T-helper 2 cell treated with Interferon-gamma antibody and Interleukin-4, amounts not matched to agents 5 μg/mL and 100 μg/mL, for 36 hours (primary cell): ENCODE measurements around the gene MINAR1.

Experiments used
- DNase-seq: peaks from one replicate; pipeline ENCODE4 v3.0.0; 2021; ENCODE audit warnings: low spot score
- H3K27ac Mint-ChIP-seq: one replicate; pipeline ENCODE4 v1.8.0; 2021; ENCODE audit warnings: mild to moderate bottlenecking, mixed read lengths
- H3K27me3 Mint-ChIP-seq: one replicate; pipeline ENCODE4 v1.8.0; 2021; ENCODE audit warnings: low read depth, mixed read lengths
- H3K36me3 Mint-ChIP-seq: one replicate; pipeline ENCODE4 v1.8.0; 2021; ENCODE audit warnings: low read depth, mixed read lengths
- H3K4me1 Mint-ChIP-seq: one replicate; pipeline ENCODE4 v1.8.0; 2021; ENCODE audit warnings: low read depth, mixed read lengths
- H3K4me3 Mint-ChIP-seq: one replicate; pipeline ENCODE4 v1.8.0; 2022; ENCODE audit warnings: mild to moderate bottlenecking, moderate library complexity, mixed read lengths
- H3K9me3 Mint-ChIP-seq: one replicate; pipeline ENCODE4 v1.8.0; 2021; ENCODE audit warnings: mixed read lengths

Gene MINAR1

DNA sequence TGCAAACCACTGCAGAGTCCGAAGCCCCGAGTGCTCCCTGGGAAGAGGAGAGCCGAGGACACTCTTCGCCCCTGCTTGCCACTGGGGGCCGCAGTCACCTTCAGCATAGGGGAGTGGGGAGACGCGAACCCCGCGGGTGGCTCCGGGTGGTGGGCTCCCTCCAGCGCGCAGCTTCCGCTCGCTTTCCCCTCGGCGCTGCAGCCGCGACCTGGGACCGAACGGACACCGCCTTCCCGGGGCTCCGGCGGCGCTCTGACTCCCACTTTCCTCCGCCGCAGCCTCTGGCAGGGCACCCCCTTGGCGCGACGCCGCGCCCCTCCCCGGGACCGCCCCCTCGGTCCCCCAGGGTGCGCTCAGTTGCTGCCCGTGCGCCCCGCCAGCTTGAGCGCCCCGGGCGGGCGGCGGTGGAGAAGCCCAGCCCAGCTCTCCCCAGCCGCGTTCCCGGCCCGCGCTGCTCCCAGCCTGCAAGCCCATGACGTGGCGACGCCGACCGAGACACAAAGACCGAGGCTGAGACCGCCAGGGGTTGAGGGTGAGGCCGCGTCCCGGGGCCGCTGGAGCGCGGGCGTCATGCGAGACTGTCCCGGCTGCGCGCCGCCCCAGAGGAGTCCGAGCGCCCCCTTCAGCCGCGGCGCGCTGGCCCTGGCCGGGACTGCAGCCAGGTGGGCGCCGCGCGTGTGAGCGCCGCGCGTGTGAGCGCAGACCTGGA is at the start of gene MINAR1:
MINAR1 (plus strand) TSS at position 701 of the 709 bp plus-strand sequence. CDS start 23,812 bp downstream, outside the sequence.
- no peaks in the 10 kb centered on the region for H3K9me3 Mint-ChIP-seq
- H3K27ac Mint-ChIP-seq = no peak within 1 kb of the TSS
- H3K27me3 Mint-ChIP-seq = peaks cover 65% of the 10 kb centered on the region
- H3K36me3 Mint-ChIP-seq = no peaks in the 10 kb centered on the region
- DNase-seq = no peak
- H3K4me1 Mint-ChIP-seq = peaks cover 4% of the 10 kb centered on the region
- peak within 1 kb of the TSS; percentile 39 for H3K4me3 Mint-ChIP-seq

- Mint-ChIP-seq H3K4me1 (no peaks in the 10 kb centered on the region), H3K27me3 (no peaks in the 10 kb centered on the region), H3K9me3 (no peaks in the 10 kb centered on the region), H3K27ac (no peak overlapping the region), H3K36me3 (no peaks in the 10 kb centered on the region), H3K4me3 (no peak overlapping the region)
- no peak for DNase-seq
These were observed 37.9 kb upstream of the MINAR1 start for GRCh38 chr15:79394231-79394630.

DNA sequence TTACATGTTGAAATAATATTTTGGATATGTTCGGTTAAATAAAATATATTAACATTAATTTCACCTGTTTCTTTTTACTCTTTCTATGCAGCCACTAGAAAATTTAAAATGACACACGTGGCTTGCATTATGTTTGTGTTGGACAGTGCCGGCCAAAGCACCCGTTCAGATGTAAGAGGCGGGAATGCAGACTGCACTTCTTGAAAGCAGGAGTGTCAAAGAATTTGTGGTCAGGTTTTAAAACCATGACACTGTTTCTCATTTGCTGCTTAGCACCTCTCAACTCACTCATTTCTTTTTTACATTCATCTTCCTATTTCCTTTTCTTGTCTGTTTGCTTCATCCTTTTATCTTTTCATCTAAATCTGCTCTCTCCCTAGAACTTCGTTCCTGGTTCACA is 35.3 kb upstream of the MINAR1 start:
- Mint-ChIP-seq H3K4me3 (no peak overlapping the region), H3K4me1 (no peaks in the 10 kb centered on the region), H3K36me3 (no peaks in the 10 kb centered on the region), H3K9me3 (no peaks in the 10 kb centered on the region), H3K27me3 (no peaks in the 10 kb centered on the region), H3K27ac (no peak overlapping the region)
- DNase-seq = no peak

DNA sequence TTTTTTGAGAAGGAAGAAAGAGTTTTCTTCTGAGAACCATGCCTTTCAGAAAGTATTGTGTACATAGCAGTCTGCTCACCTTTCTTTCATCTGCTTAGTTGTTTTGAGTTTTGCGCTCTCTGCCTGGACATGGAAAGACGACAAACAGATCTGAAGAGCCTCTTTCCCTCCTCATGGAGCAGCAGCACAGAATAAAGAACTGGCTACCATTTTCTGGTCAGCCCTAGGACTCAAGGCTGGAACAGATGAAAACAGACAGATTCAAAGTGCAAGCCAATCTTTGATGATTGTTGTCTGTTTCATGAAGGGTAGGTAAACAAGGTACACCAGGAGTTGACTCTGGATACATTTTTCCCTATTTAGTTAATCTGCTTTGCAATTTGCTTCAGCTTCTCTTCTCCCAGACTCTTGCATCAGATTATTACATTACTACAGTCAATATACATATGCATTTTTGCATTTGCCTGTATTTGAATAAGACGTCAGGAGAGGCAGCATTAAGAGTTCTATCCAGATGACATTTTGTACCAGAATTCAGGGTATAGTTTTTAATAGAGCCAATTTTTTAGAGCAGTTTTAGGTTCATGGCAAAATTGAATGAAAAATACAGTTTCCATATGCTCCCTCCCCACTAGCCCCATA is 34.7 kb upstream of the MINAR1 start:
- DNase-seq = no peak
- no peaks in the 10 kb centered on the region for H3K4me1 Mint-ChIP-seq
- H3K27ac Mint-ChIP-seq = no peak overlapping the region
- H3K4me3 Mint-ChIP-seq = no peak overlapping the region
- no peaks in the 10 kb centered on the region for H3K36me3 Mint-ChIP-seq
- H3K9me3 Mint-ChIP-seq = no peaks in the 10 kb centered on the region
- no peaks in the 10 kb centered on the region for H3K27me3 Mint-ChIP-seq

DNA sequence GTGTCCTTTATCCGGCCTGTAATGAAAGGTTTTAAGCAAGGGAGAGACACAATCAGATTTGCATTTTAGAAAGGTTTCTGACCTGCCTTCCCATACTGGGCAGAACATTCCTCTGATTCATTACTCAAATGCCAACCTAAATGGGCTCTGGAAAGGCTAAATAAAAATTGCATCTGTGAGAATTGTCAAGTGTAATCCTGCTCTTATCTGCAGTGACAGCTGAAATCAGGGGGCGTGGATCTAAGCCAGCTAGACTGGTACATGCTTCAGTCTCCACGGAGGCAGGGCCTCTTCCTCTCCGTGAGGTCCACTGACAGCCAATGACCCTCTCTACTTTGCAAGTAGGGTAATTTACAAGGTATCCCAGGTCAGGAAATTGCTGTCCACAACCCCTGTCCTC is 32.5 kb upstream of the MINAR1 start:
- Mint-ChIP-seq H3K4me1 (no peaks in the 10 kb centered on the region), H3K36me3 (no peaks in the 10 kb centered on the region), H3K9me3 (no peaks in the 10 kb centered on the region), H3K27me3 (no peaks in the 10 kb centered on the region), H3K4me3 (no peak overlapping the region), H3K27ac (no peak overlapping the region)
- DNase-seq = no peak

DNA sequence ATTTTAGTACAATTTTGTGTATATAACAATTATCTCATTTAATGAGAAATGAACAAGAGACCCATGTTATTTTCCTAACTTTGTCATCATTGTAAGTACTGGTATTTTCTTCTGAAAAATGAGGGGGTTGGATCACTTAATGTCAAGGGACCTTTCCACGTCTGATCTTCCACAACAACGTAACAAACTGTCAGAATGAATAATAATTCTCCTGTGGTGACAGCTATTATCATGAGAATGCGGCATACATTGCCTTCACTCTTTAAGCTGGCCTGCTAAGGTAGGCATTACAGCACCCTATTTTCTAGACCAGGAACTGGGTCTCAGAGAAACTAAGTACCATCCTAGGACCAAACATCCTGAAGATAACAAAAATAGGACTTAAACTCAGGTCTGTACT is 31.5 kb upstream of the MINAR1 start:
- no peaks in the 10 kb centered on the region for H3K9me3 Mint-ChIP-seq
- H3K27me3 Mint-ChIP-seq = no peaks in the 10 kb centered on the region
- no peaks in the 10 kb centered on the region for H3K36me3 Mint-ChIP-seq
- no peak for DNase-seq
- no peaks in the 10 kb centered on the region for H3K4me1 Mint-ChIP-seq
- no peak overlapping the region for H3K27ac Mint-ChIP-seq
- H3K4me3 Mint-ChIP-seq = no peak overlapping the region

DNA sequence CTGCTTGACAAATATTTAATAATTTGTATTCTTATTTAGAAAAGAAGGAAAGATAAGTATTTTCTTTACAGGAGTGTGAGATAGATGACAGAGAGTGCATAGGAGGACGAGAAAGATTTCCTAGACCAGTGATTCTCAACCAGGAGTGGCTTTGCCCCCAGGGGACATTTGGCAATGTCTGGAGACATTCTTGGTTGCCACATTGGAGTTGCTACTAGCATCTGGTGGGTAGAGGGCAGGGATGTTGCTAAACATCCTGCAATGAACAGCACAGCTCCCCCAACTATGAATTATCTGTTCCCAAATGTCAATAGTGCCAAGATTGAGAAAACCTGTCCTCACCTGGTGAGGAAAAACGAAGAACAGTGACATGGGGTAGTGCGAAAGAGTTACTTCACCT is 30.8 kb upstream of the MINAR1 start:
- Mint-ChIP-seq H3K9me3 (no peaks in the 10 kb centered on the region), H3K4me1 (no peaks in the 10 kb centered on the region), H3K36me3 (no peaks in the 10 kb centered on the region), H3K4me3 (no peak overlapping the region), H3K27ac (no peak overlapping the region), H3K27me3 (no peaks in the 10 kb centered on the region)
- no peak for DNase-seq

- H3K4me3 Mint-ChIP-seq = no peak overlapping the region
- no peaks in the 10 kb centered on the region for H3K9me3 Mint-ChIP-seq
- H3K36me3 Mint-ChIP-seq = no peaks in the 10 kb centered on the region
- no peaks in the 10 kb centered on the region for H3K4me1 Mint-ChIP-seq
- H3K27me3 Mint-ChIP-seq = no peaks in the 10 kb centered on the region
- no peak for DNase-seq
- no peak overlapping the region for H3K27ac Mint-ChIP-seq
These were observed 30.0 kb upstream of the MINAR1 start for GRCh38 chr15:79402136-79402535.

- H3K27ac Mint-ChIP-seq = no peak overlapping the region
- no peaks in the 10 kb centered on the region for H3K27me3 Mint-ChIP-seq
- DNase-seq = no peak
- no peaks in the 10 kb centered on the region for H3K9me3 Mint-ChIP-seq
- H3K36me3 Mint-ChIP-seq = no peaks in the 10 kb centered on the region
- H3K4me3 Mint-ChIP-seq = no peak overlapping the region
- H3K4me1 Mint-ChIP-seq = no peaks in the 10 kb centered on the region
These were observed 28.6 kb upstream of the MINAR1 start for GRCh38 chr15:79403501-79403900.

GRCh38 chr15:79406210-79406609 is 25.9 kb upstream of the MINAR1 start:
- Mint-ChIP-seq H3K4me1 (no peaks in the 10 kb centered on the region), H3K36me3 (no peaks in the 10 kb centered on the region), H3K27ac (no peak overlapping the region), H3K4me3 (no peak overlapping the region), H3K27me3 (no peaks in the 10 kb centered on the region), H3K9me3 (no peaks in the 10 kb centered on the region)
- DNase-seq = no peak

- peaks cover 2% of the 10 kb centered on the region for H3K36me3 Mint-ChIP-seq
- no peaks in the 10 kb centered on the region for H3K27me3 Mint-ChIP-seq
- no peaks in the 10 kb centered on the region for H3K4me1 Mint-ChIP-seq
- H3K27ac Mint-ChIP-seq = no peak overlapping the region
- H3K4me3 Mint-ChIP-seq = no peak overlapping the region
- H3K9me3 Mint-ChIP-seq = no peaks in the 10 kb centered on the region
- no peak for DNase-seq
These were observed 24.1 kb upstream of the MINAR1 start for GRCh38 chr15:79408041-79408440.

DNA sequence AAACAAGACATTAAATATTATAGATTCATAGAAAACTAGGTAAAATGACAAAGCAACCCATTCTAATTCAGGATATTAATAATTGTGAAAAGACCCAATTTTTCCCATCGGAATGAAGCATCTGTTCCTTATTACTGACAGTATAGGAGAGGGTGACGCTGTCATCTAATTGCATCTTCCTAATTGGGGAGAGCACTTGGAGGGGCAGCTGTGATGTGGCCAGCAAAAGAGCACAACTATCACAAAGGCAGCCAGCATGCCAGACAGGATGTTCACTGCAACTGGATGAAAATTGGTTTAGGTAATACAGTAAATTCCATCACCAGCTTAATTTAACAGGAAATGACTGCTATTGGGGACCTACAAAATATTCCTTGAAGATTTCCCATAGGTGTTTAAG is 21.9 kb upstream of the MINAR1 start:
- no peak for DNase-seq
- no peaks in the 10 kb centered on the region for H3K9me3 Mint-ChIP-seq
- H3K27me3 Mint-ChIP-seq = no peaks in the 10 kb centered on the region
- H3K27ac Mint-ChIP-seq = no peak overlapping the region
- no peaks in the 10 kb centered on the region for H3K4me1 Mint-ChIP-seq
- H3K36me3 Mint-ChIP-seq = peaks cover 2% of the 10 kb centered on the region
- H3K4me3 Mint-ChIP-seq = no peak overlapping the region

- H3K4me3 Mint-ChIP-seq = no peak overlapping the region
- H3K36me3 Mint-ChIP-seq = peaks cover 2% of the 10 kb centered on the region
- H3K27me3 Mint-ChIP-seq = no peaks in the 10 kb centered on the region
- DNase-seq = no peak
- H3K27ac Mint-ChIP-seq = no peak overlapping the region
- H3K9me3 Mint-ChIP-seq = no peaks in the 10 kb centered on the region
- no peaks in the 10 kb centered on the region for H3K4me1 Mint-ChIP-seq
These were observed 20.1 kb upstream of the MINAR1 start for GRCh38 chr15:79412010-79412409.

- Mint-ChIP-seq H3K4me1 (no peaks in the 10 kb centered on the region), H3K27ac (no peak overlapping the region), H3K36me3 (peaks cover 2% of the 10 kb centered on the region), H3K4me3 (no peak overlapping the region), H3K27me3 (no peaks in the 10 kb centered on the region), H3K9me3 (no peaks in the 10 kb centered on the region)
- DNase-seq = no peak
These were observed 19.7 kb upstream of the MINAR1 start for GRCh38 chr15:79412429-79412828.

- H3K4me3 Mint-ChIP-seq = no peak overlapping the region
These were observed 15.3 kb upstream of the MINAR1 start for GRCh38 chr15:79416876-79417275.

More at GRCh38 chr15:79416876-79417275, 15.3 kb upstream of the MINAR1 start:
- H3K36me3 Mint-ChIP-seq = peaks cover 2% of the 10 kb centered on the region
- no peaks in the 10 kb centered on the region for H3K9me3 Mint-ChIP-seq
- H3K4me1 Mint-ChIP-seq = no peaks in the 10 kb centered on the region
- H3K27me3 Mint-ChIP-seq = no peaks in the 10 kb centered on the region
- H3K27ac Mint-ChIP-seq = no peak overlapping the region
- DNase-seq = no peak
